GM10266 (cell line): ENCODE measurements around the gene BMAL1.
A peak's percentile ranks its signal among the peaks of the same experiment; 100 is the strongest.

Experiments used
- DNase-seq: peaks from one replicate; pipeline ENCODE4 v3.0.0; 2012; ENCODE audit errors: extremely low spot score
- CTCF ChIP-seq: IDR thresholded peaks from 2 replicates; pipeline ENCODE4 v1.5.1; 2012; ENCODE audit warnings: mild to moderate bottlenecking, low read depth; ENCODE audit not compliant: control insufficient read depth, insufficient read depth; ENCODE audit errors: missing control alignments

BMAL1 gene

DNA sequence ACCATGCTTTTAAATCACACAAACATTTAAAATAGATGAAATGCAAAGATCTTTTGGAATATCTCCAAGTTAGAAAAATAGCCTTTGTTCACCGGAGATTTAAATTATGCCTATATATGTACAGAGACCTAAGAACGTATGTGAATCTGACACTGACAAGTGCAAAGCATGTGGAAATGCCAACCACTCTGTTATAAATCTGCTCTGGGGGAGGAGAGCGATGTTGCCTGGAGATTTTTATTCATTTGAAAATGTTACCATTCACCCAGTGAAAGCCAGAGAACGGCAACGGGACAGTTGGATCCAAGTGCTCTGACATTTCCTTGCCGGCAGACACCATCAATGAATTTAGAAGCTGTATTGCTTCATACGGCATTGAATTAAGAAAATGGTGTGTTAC is 39.8 kb upstream of the BMAL1 start:
- no peak for DNase-seq
- TF ChIP-seq CTCF = no peak

- peak; percentile 83 for TF ChIP-seq CTCF
- DNase-seq = peak; percentile 40
Measured at GRCh38 chr11:13238879-13239514, 38.6 kb upstream of the BMAL1 start.

GRCh38 chr11:13242564-13242963 is 35.0 kb upstream of the BMAL1 start:
- no peak for DNase-seq
- TF ChIP-seq CTCF = no peak

DNA sequence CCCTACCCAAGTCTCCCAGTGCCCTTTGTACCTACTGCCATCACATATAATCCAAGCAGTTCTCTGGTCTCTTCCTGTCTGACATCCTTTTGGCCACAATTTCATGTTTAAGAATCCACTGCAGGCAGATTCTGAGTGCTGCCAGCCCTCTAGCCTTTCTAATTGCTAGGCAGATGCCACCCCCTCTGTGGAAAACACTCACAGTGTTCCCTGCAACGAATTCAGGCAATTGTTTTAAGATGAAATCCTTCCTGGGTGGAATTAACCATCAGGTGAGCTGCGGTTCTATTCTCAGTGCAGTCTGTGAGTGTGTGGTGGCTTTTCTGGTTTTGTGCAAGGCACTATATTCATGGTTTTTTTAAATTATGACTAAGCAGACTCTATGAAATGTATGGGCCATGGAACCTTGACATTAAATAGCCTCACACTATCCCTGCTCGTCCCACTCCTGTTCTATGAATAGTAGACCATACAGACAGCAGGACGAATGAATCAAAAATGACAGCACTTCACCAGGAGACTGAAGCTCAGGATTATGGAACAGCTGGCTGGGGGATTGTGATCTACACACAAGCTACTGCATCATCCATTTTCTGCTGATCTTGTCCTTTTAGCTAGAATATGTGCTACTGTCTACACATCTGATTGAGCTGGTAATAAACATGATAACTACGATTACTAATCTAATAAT is 29.8 kb upstream of the BMAL1 start:
- no peak for TF ChIP-seq CTCF
- DNase-seq = no peak

DNA sequence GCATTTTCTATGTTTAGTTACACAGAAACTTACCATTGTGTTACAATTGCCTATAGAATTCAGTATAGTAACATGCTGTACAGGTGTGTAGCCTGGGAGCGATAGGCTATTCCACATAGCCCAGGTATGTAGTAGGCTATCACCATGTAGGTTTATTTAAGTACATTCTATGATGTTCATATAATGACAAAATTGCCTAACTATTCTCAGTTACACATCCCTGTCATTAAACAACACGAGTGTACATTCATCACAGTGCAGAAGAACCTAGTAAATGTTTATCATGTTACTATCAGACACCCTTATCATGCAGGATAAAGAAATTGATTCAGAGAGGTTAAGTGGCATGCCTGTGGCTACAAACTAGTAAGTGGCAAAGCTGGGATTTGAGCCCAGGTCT is 28.4 kb upstream of the BMAL1 start:
- DNase-seq = no peak
- no peak for TF ChIP-seq CTCF

DNA sequence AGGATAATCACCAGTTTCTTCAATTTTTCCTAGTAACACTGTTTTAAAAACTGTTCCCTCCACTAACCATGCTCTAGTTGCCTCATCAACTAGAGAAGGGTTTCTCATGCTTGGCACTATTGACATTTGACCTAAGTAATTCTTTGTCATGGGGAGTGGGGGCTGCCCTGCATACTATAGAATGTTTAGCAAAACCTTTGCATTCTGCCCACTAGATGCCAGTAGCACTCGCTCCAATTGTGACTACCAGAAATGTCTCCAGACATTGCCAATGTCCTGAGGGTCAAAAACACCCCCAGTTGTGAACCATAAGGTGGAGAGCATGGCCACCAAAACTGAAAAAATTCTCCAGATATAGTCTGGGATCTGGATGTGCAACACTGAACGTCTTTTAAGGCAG is 27.6 kb upstream of the BMAL1 start:
- DNase-seq = no peak
- TF ChIP-seq CTCF = no peak

- TF ChIP-seq CTCF = no peak
- DNase-seq = no peak
Measured at GRCh38 chr11:13251966-13252365, 25.6 kb upstream of the BMAL1 start.
